IPS DF 4.7 (cell line): Measurements from ENCODE around the gene ANXA10.
"Not testable (repeated sequence)": the region's sequence is repeated elsewhere in the genome, so short reads cannot be mapped to it uniquely, and the experiment has no call there.

Experiments used
- DNase-seq: peaks from one replicate; pipeline ENCODE4 v3.0.0-alpha.2; 2013; ENCODE audit warnings: low spot score; ENCODE audit errors: extremely low read depth

The ANXA10 gene

GRCh38 chr4:168118116-168118655 lies 25.8 kb downstream of the ANXA10 start:
- DNase-seq = no peak

GRCh38 chr4:168119100-168119499 lies 26.8 kb downstream of the ANXA10 start:
- DNase-seq = no peak

DNA sequence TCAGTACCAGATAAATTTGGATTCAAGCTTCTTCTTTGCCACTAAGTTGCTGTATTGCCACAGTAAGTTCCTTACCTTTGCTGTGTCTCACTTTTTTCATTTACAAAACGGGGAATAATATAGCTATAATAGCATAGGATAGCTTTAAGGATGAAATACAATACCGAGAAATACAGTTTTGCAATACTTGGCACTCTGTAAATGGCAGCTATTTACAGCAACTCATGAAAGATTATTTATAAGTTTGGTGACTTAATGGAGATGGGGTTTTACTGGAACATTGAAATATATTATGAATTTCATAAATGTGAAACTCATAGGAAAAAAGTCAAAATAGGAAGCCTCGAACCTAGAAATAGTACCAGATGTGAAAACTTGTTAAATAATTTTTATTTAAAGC lies 27.6 kb downstream of the ANXA10 start:
- DNase-seq = no peak

GRCh38 chr4:168120811-168121210 lies 28.5 kb downstream of the ANXA10 start:
- DNase-seq = no peak

- DNase-seq = no peak
Measured at GRCh38 chr4:168124008-168124641, 31.8 kb downstream of the ANXA10 start.

DNA sequence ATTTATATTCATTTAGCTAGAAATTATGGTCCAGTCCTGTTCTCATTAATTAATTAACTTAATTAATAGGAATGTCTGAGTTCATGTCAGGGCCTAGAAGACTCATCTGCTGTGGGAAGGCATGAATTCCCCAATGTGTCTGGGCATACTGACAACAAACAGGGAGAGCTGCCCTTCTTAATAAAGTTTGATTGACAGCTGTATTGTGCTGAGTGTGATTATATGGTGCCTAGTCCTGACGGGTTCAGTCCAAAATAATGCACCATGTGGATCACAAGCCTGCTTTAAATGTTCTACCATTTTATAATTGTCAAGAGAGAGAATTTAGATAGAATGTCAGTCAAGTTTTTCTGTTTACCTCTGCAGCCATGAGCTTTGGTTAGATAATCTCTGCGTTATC lies 34.6 kb downstream of the ANXA10 start:
- no peak for DNase-seq

- no peak for DNase-seq
Measured at GRCh38 chr4:168128601-168129000, 36.3 kb downstream of the ANXA10 start.

DNA sequence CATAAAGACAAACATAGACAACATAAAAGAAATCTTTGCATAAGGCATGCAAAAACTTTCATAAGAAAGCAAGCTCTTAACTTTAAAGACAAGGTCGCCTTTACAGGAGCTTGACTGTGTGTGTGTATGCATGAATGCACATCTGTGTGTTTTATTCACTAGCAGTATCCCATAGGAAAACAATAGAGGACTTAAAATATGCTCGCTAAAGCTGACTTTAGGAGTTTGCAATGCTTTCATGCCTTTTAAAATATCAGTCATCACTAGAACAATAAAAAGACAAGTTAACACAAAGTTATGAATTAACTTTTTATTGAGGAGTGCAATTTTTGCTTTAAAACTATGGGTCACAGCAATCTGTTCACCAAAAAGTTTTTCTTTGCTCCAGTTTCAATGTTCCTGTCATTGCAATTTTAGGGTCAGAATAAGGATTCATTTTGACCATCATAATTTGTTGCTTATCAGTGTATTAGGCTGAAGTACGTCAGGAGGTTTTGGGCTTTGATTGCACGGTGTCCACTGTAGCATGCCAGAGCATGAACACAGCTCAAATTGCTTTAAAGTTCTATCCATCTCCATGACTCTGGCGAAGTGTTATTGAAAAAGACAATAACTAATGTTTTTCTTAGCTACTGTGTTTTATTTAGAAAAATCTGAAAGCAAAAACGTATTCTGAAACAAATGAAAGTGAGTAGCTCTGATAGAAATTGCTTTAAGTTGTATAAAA lies 36.9 kb downstream of the ANXA10 start:
- DNase-seq = no peak

- DNase-seq = no peak
Measured at GRCh38 chr4:168129802-168130201, 37.5 kb downstream of the ANXA10 start.

- DNase-seq = no peak
Measured at GRCh38 chr4:168131196-168131595, 38.9 kb downstream of the ANXA10 start.

DNA sequence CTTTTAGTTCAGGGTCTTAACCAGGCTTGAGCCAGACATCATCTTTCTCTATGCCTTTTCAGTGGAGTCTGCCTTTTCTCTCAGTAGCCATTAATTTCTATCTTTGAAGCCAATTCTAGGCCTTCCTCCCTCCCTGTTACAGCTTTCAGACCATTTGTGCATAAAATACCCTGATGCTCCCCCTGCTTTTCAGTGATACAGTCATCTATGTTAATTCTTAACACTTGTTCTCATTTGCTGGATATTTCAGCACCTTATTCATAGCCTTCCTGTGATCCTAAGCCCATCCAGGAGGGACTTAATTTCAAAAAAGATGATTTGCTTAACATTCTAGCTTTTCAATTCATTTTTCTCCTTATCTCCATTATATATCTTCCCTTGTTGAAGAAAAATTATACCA lies 42.3 kb downstream of the ANXA10 start:
- no peak for DNase-seq

DNA sequence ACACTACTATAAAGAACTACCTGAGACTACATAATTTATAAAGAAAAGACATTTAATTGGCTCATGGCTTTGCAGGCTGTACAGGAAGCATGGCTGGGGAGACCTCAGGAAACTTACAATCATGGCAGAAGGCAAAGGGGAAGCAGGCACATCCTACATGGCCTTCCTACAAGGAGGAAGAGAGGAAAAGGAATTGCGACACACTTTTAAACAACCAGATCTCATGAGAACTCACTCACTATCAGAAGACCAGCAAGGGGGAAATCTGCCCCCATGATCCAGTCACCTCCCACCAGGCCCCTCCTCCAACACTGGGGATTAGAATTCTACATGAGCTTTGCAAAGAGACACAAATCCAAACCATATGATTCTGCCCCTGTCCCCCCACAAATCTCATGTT lies 43.5 kb downstream of the ANXA10 start:
- not testable (repeated sequence) for DNase-seq

DNA sequence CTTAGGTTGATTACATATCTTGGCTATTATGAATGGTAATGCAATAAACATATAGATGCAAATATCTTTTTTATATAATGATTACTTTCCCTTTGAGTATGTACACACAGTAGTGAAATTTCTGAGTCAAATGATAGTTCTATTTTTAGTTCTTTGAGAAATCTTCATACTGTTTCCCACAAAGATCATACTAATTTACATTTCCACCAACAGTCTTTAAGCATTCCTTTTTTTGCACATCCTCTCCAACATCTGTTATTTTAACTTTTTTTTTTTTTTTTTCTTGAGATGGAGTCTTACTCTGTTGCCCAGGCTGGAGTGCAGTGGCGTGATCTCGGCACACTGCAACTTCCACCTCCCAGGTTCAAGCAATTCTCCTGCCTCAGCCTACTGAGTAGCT lies 45.4 kb downstream of the ANXA10 start:
- DNase-seq = not testable (repeated sequence)

- DNase-seq = no peak
Measured at GRCh38 chr4:168138143-168138542, 45.8 kb downstream of the ANXA10 start.

DNA sequence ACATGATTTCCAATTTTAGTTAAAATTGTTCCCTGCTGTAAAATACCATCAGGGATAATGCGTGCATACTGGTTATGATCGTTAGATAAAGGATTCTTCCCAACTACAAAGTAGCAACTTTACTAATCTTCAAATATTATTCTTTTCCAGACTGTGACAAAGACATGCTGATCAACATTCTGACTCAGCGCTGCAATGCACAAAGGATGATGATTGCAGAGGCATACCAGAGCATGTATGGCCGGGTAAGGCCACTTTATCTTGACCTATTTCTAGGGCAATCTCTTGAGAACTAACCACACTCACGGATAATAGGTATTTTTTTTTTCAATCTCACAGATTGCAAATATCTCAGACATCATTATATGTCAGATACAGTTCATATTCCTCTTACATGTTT lies 47.0 kb downstream of the ANXA10 start:
- DNase-seq = no peak

- DNase-seq = no peak
Measured at GRCh38 chr4:168141733-168142132, 49.4 kb downstream of the ANXA10 start.

DNA sequence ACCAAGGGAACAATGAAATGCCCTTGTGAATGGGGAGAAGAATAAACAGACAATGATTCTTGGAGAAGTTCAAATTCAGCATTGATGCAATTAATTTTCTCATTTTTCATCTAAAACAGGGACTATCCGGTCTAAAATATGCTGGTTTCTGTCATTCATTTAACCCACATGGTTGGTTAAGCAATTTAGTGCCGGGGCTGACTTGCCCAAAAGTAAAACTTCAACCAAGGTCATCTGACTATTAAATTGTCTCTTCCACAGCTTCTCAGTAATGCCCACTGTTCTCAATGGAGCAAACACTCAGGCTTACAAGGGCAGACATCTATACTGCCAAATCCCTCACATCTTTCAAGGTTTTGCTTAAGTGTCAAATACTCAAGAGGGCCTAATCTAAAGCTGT lies 51.3 kb downstream of the ANXA10 start:
- no peak for DNase-seq

- no peak for DNase-seq
Measured at GRCh38 chr4:168150420-168151050, 58.2 kb downstream of the ANXA10 start.

GRCh38 chr4:168151327-168151726 lies 59.0 kb downstream of the ANXA10 start:
- DNase-seq = no peak

GRCh38 chr4:168152837-168153500 lies 60.6 kb downstream of the ANXA10 start:
- DNase-seq = no peak

GRCh38 chr4:168153596-168154440 lies 61.5 kb downstream of the ANXA10 start:
- DNase-seq = peak; percentile 53
